ENCODE results near the gene TRIM68. TPM values are rescaled to one million over a fixed set of nuclear protein-coding genes. Genes with fewer than 3 reads are reported as not detected.

Gene TRIM68
- total RNA-seq, 1 donor from 2014 or later = 11.5 TPM

- Histone ChIP-seq H3K9me3 (ENCODE audit: insufficient read depth, low read depth, low read length) (no peaks in the 10 kb centered on the region), H4K20me1 (ENCODE audit: insufficient read depth, low read length) (no peaks in the 10 kb centered on the region), H3K4me1 (ENCODE audit: insufficient read depth, low read length) (no peaks in the 10 kb centered on the region), H3K4me3 (ENCODE audit: insufficient read depth, low read depth, low read length) (no peak overlapping the region), H3K27me3 (ENCODE audit: insufficient read depth, low read length) (no peaks in the 10 kb centered on the region), H3K4me2 (ENCODE audit: low read length) (no peak overlapping the region), H3K27ac (ENCODE audit: low read depth, low read length) (no peak overlapping the region), H2AFZ (ENCODE audit: low read depth, low read length) (no peak overlapping the region), H3K36me3 (ENCODE audit: insufficient read depth, low read length) (no peaks in the 10 kb centered on the region), H3K79me2 (ENCODE audit: insufficient read depth, low read length) (no peaks in the 10 kb centered on the region), H3K9ac (ENCODE audit: low read length) (no peak overlapping the region)
- DNase-seq (ENCODE audit: low read depth) (no peak), FAIRE-seq (no peak)
- Mint-ChIP-seq H3K9me3 (ENCODE audit: unreplicated experiment) (peaks cover 1% of the 10 kb centered on the region), H3K36me3 (ENCODE audit: low read depth, unreplicated experiment) (no peaks in the 10 kb centered on the region), H3K4me1 (ENCODE audit: low read depth, unreplicated experiment) (no peaks in the 10 kb centered on the region), H3K4me3 (ENCODE audit: unreplicated experiment) (no peak overlapping the region), H3K27ac (ENCODE audit: unreplicated experiment) (no peak overlapping the region), H3K27me3 (ENCODE audit: low read depth, unreplicated experiment) (peaks cover 7% of the 10 kb centered on the region)
- TF ChIP-seq EZH2 (IDR thresholded peaks at IDR 0.05; ENCODE audit: insufficient read depth, low read length) (no peak), CTCF (IDR thresholded peaks at IDR 0.05; ENCODE audit: insufficient read depth, low read depth, low read length) (no peak)
Measured at GRCh38 chr11:4576880-4577279, 31.2 kb downstream of the TRIM68 start.

- Histone ChIP-seq H4K20me1 (ENCODE audit: insufficient read depth, low read length) (no peaks in the 10 kb centered on the region), H3K79me2 (ENCODE audit: insufficient read depth, low read length) (no peaks in the 10 kb centered on the region), H3K36me3 (ENCODE audit: insufficient read depth, low read length) (no peaks in the 10 kb centered on the region), H3K4me1 (ENCODE audit: insufficient read depth, low read length) (no peaks in the 10 kb centered on the region), H3K27ac (ENCODE audit: low read depth, low read length) (no peak overlapping the region), H3K9ac (ENCODE audit: low read length) (no peak overlapping the region), H3K4me2 (ENCODE audit: low read length) (no peak overlapping the region), H3K27me3 (ENCODE audit: insufficient read depth, low read length) (no peaks in the 10 kb centered on the region), H2AFZ (ENCODE audit: low read depth, low read length) (no peak overlapping the region), H3K9me3 (ENCODE audit: insufficient read depth, low read depth, low read length) (no peaks in the 10 kb centered on the region), H3K4me3 (ENCODE audit: insufficient read depth, low read depth, low read length) (no peak overlapping the region)
- H3K27me3 Mint-ChIP-seq (ENCODE audit: low read depth, unreplicated experiment) = no peaks in the 10 kb centered on the region
- H3K27ac Mint-ChIP-seq (ENCODE audit: unreplicated experiment) = no peak overlapping the region
- no peaks in the 10 kb centered on the region for H3K4me1 Mint-ChIP-seq (ENCODE audit: low read depth, unreplicated experiment)
- H3K9me3 Mint-ChIP-seq (ENCODE audit: unreplicated experiment) = peaks cover 9% of the 10 kb centered on the region
- H3K36me3 Mint-ChIP-seq (ENCODE audit: low read depth, unreplicated experiment) = no peaks in the 10 kb centered on the region
- no peak overlapping the region for H3K4me3 Mint-ChIP-seq (ENCODE audit: unreplicated experiment)
- FAIRE-seq (no peak), DNase-seq (ENCODE audit: low read depth) (no peak)
- no peak for TF ChIP-seq CTCF (IDR thresholded peaks at IDR 0.05; ENCODE audit: insufficient read depth, low read depth, low read length)
- TF ChIP-seq EZH2 (IDR thresholded peaks at IDR 0.05; ENCODE audit: insufficient read depth, low read length) = no peak
Measured at GRCh38 chr11:4569075-4569474, 39.0 kb downstream of the TRIM68 start.

- no peaks in the 10 kb centered on the region for H3K4me1 Mint-ChIP-seq (ENCODE audit: low read depth, unreplicated experiment)
- H3K4me3 ChIP-seq (ENCODE audit: insufficient read depth, low read depth, low read length) = no peak overlapping the region
- H3K9me3 Mint-ChIP-seq (ENCODE audit: unreplicated experiment) = peaks cover 17% of the 10 kb centered on the region
- no peak for DNase-seq (ENCODE audit: low read depth)
- H2AFZ ChIP-seq (ENCODE audit: low read depth, low read length) = no peak overlapping the region
- no peaks in the 10 kb centered on the region for H3K9me3 ChIP-seq (ENCODE audit: insufficient read depth, low read depth, low read length)
- H3K36me3 Mint-ChIP-seq (ENCODE audit: low read depth, unreplicated experiment) = no peaks in the 10 kb centered on the region
- no peak for FAIRE-seq
- H3K79me2 ChIP-seq (ENCODE audit: insufficient read depth, low read length) = no peaks in the 10 kb centered on the region
- TF ChIP-seq CTCF (IDR thresholded peaks at IDR 0.05; ENCODE audit: insufficient read depth, low read depth, low read length) (no peak), EZH2 (IDR thresholded peaks at IDR 0.05; ENCODE audit: insufficient read depth, low read length) (no peak)
- H3K9ac ChIP-seq (ENCODE audit: low read length) = no peak overlapping the region
- H3K4me3 Mint-ChIP-seq (ENCODE audit: unreplicated experiment) = no peak overlapping the region
- no peaks in the 10 kb centered on the region for H3K27me3 ChIP-seq (ENCODE audit: insufficient read depth, low read length)
- no peaks in the 10 kb centered on the region for H3K4me1 ChIP-seq (ENCODE audit: insufficient read depth, low read length)
- no peaks in the 10 kb centered on the region for H3K36me3 ChIP-seq (ENCODE audit: insufficient read depth, low read length)
- H3K27ac Mint-ChIP-seq (ENCODE audit: unreplicated experiment) = no peak overlapping the region
- H3K4me2 ChIP-seq (ENCODE audit: low read length) = no peak overlapping the region
- H3K27me3 Mint-ChIP-seq (ENCODE audit: low read depth, unreplicated experiment) = no peaks in the 10 kb centered on the region
- H3K27ac ChIP-seq (ENCODE audit: low read depth, low read length) = no peak overlapping the region
- H4K20me1 ChIP-seq (ENCODE audit: insufficient read depth, low read length) = no peaks in the 10 kb centered on the region
Measured at GRCh38 chr11:4565371-4565770, 42.7 kb downstream of the TRIM68 start.

Measured in astrocyte (in vitro differentiated cells and primary cell).